Naive thymus-derived CD4-positive, alpha-beta T cell (primary cell): Measurements from ENCODE around the gene MRTFA. TPM values are rescaled to one million over a fixed set of nuclear protein-coding genes. Genes with fewer than 3 reads are reported as not detected.

Experiments used
- ATAC-seq: fragments of 150-1000 bp; cut with Tn5 transposase; 2 replicates; pipeline ENCODE4 v1.10.0; 2021; ENCODE audit warnings: mild to moderate bottlenecking, moderate library complexity
- CTCF ChIA-PET: fragments of 350-600 bp; sonication (Branson Sonifier 250); formaldehyde crosslinking; loops from one replicate; lab custom pipeline; 2021; ENCODE audit warnings: antibody characterized with exemption; lab: Charles Lee
- POLR2A ChIA-PET: fragments of 350-600 bp; sonication (Branson Sonifier 250); formaldehyde crosslinking; loops from one replicate; lab custom pipeline; 2021; ENCODE audit warnings: antibody characterized with exemption, inconsistent platforms; lab: Charles Lee
- DNase-seq, 9 donors: peaks; one replicate each; pipeline versions ENCODE4 v3.0.0 to v3.0.0-alpha.2; 2020 to 2022; ENCODE audit warnings: mixed read lengths in 1 of 9
- H3K27ac ChIP-seq: one replicate; pipeline ENCODE4 v1.7.0; 2013; ENCODE audit warnings: mild to moderate bottlenecking, low read depth, low read length, moderate library complexity
- H3K27me3 ChIP-seq, 2 donors: one replicate each; pipeline ENCODE4 v1.7.0; 2013; ENCODE audit warnings: low read length in 2 of 2, mild to moderate bottlenecking in 2 of 2, moderate library complexity in 2 of 2; ENCODE audit not compliant: control insufficient read depth in 2 of 2, insufficient read depth in 2 of 2
- H3K36me3 ChIP-seq, 3 experiments: 1 replicate in 2 of 3; 2 replicates in 1 of 3; pipeline ENCODE4 v1.7.0; 2013; ENCODE audit warnings: low read length in 3 of 3, mild to moderate bottlenecking in 3 of 3, moderate library complexity in 1 of 3; ENCODE audit not compliant: insufficient read depth in 3 of 3, control insufficient read depth in 2 of 3
- H3K4me1 ChIP-seq, 2 donors: one replicate each; pipeline ENCODE4 v1.7.0; 2013; ENCODE audit warnings: low read length in 2 of 2, mild to moderate bottlenecking in 2 of 2, moderate library complexity in 1 of 2; ENCODE audit not compliant: control insufficient read depth in 2 of 2, insufficient read depth in 2 of 2
- H3K4me3 ChIP-seq: 2 replicates; pipeline ENCODE4 v1.7.0; 2013; ENCODE audit warnings: mild to moderate bottlenecking, low read length
- H3K9me3 ChIP-seq, 3 experiments: 1 replicate in 2 of 3; 2 replicates in 1 of 3; pipeline ENCODE4 v1.7.0; 2013; ENCODE audit warnings: low read length in 3 of 3; ENCODE audit not compliant: control insufficient read depth in 2 of 3
- H3K27ac Mint-ChIP-seq, 9 donors: one replicate each; pipeline ENCODE4 v1.8.0; 2020 to 2022; ENCODE audit warnings: mixed read lengths in 9 of 9, mild to moderate bottlenecking in 8 of 9, moderate library complexity in 5 of 9, inconsistent platforms in 2 of 9
- H3K27me3 Mint-ChIP-seq, 5 donors: one replicate each; pipeline ENCODE4 v1.8.0; 2021 to 2022; ENCODE audit warnings: mixed read lengths in 5 of 5, mild to moderate bottlenecking in 1 of 5
- H3K36me3 Mint-ChIP-seq, 5 donors: one replicate each; pipeline ENCODE4 v1.8.0; 2020 to 2022; ENCODE audit warnings: mixed read lengths in 5 of 5, mild to moderate bottlenecking in 3 of 5, inconsistent platforms in 1 of 5
- H3K4me1 Mint-ChIP-seq, 7 donors: one replicate each; pipeline ENCODE4 v1.8.0; 2020 to 2022; ENCODE audit warnings: mixed read lengths in 7 of 7, mild to moderate bottlenecking in 3 of 7, inconsistent platforms in 1 of 7
- H3K4me3 Mint-ChIP-seq, 10 donors: one replicate each; pipeline ENCODE4 v1.8.0; 2020 to 2022; ENCODE audit warnings: mild to moderate bottlenecking in 10 of 10, mixed read lengths in 10 of 10, moderate library complexity in 6 of 10, inconsistent platforms in 2 of 10
- H3K9me3 Mint-ChIP-seq, 11 donors: one replicate each; pipeline ENCODE4 v1.8.0; 2020 to 2022; ENCODE audit warnings: mixed read lengths in 11 of 11, mild to moderate bottlenecking in 4 of 11, inconsistent platforms in 1 of 11, moderate library complexity in 1 of 11
- intact Hi-C, 2 donors: fragments of 100-400 bp; cut with micrococcal nuclease; formaldehyde crosslinking; loops; one replicate each; pipeline ENCODE4 v1.15.1; 2023
- polyA plus RNA-seq, 2 donors: library from polyadenylated mRNA; unstranded; fragments of 300-500 nt; fragmentation: Illumina TruSeq; gene quantifications; one replicate each; pipeline ENCODE4 v1.2.3, GENCODE V29; 2021
- total RNA-seq, 6 experiments: library from RNA in 5 of 6; stranded (reverse) in 5 of 6; gene quantifications; 1 replicate in 5 of 6; 2 replicates in 1 of 6; pipeline ENCODE4 v1.2.3 and lab custom pipeline; 2021 to 2026

The MRTFA gene
- total and polyA plus RNA-seq, 7 experiments from 2014 or later: 17.6 to 114 (median 81.5) TPM

DNA sequence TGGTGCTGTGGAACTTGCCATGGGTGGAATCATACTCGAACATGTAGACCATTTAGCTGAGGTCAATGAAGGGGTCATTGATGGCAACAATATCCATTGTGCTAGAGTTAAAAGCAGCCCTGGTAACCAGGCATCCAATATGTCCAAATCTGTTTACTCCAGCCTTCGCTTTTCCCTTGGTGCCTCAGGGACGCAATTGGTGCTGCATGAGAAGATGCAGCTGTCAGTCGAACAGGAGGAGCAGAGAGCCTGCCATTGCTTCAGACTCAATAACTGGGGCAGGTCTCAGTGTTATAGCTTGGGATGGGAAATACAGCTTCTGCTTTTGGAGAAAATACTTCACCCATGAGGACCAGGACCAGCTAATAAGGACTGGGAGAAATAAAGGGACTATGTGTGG is 37.8 kb upstream of the MRTFA start:
- Mint-ChIP-seq H3K4me1 (peaks cover 0 to 12% (median 0%) of the 10 kb centered on the region in 7 donors), H3K27ac (no peak overlapping the region), H3K4me3 (no peak overlapping the region), H3K27me3 (peaks cover 0 to 5% (median 3%) of the 10 kb centered on the region in 5 donors), H3K9me3 (peaks cover 0 to 2% (median 0%) of the 10 kb centered on the region in 11 donors), H3K36me3 (peaks cover 0 to 3% (median 0%) of the 10 kb centered on the region in 5 donors)
- intact Hi-C loops: no loop called here
- ChIA-PET CTCF (interaction anchor here (0.6 to 1.2 kb wide), 3 partner anchors 9 to 150 kb away, joined by 3 to 5 read pairs (median 3); no protein-coding TSS in a partner anchor), POLR2A (no interaction called here)
- Histone ChIP-seq H3K27me3 (no peaks in the 10 kb centered on the region), H3K9me3 (no peaks in the 10 kb centered on the region), H3K27ac (no peak overlapping the region), H3K4me1 (no peaks in the 10 kb centered on the region), H3K4me3 (no peak overlapping the region), H3K36me3 (no peaks in the 10 kb centered on the region)
- DNase-seq: no peak
- ATAC-seq: no peak

DNA sequence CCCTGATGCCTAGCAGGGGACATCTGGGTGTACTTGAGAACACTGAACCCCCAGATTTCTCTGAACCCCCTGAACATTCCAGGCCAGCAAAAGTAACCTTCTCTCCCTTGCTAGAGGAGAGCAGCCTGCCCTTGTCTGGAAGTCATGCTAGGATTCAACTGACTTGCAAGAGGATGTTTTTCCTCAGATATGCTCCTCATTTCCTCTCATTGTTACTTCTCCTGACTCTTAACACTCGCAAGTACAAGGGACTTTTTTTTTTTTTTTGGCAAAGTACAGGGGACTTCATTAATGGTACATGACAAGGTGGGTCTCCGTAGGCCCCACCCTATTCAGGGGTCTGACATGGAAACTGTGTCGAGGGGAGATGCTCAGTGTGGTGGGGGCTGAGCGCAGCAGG is 36.5 kb upstream of the MRTFA start:
- no peak overlapping the region for H3K27ac ChIP-seq
- Mint-ChIP-seq H3K4me1 (peaks cover 4 to 20% (median 6%) of the 10 kb centered on the region in 7 donors), H3K27me3 (no peaks in the 10 kb centered on the region), H3K4me3 (no peak overlapping the region), H3K27ac (no peak overlapping the region), H3K36me3 (peaks cover 0 to 7% (median 0%) of the 10 kb centered on the region in 5 donors), H3K9me3 (peaks cover 0 to 3% (median 0%) of the 10 kb centered on the region in 11 donors)
- no peak overlapping the region for H3K4me3 ChIP-seq
- ATAC-seq: no peak
- intact Hi-C loops: no loop called here
- ChIA-PET POLR2A (no interaction called here), CTCF (interaction anchor here (0.9 kb wide), 1 partner anchor 10 kb away, joined by 5 read pairs; no protein-coding TSS in a partner anchor)
- no peaks in the 10 kb centered on the region for H3K4me1 ChIP-seq
- no peaks in the 10 kb centered on the region for H3K9me3 ChIP-seq
- no peak for DNase-seq
- H3K27me3 ChIP-seq: no peaks in the 10 kb centered on the region
- no peaks in the 10 kb centered on the region for H3K36me3 ChIP-seq

DNA sequence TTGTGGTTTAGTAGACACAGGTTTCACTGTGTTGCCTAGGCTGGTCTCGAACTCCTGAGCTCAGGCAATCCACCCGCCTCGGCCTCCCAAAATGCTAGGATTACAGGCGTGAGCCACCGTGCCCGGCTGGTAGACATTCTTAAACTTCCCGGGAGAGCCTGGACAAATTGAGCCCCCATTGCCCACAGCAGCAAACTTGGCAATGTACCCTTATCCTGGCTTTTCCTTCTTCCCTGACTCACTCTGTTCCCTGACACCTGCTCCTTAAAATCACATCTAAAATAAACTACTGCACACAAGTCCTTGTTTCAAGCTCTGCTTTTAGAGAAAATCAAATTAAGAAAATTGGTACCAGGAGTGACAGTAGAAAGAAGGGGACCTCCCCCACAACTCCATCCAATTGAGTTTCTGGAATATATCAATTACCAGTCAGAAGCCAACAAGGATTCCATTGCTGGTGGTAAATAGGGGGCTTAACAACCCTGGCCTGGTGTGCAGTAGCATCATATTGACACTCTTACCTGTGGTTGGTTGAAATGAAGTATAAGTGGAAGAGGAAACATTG is 35.4 kb upstream of the MRTFA start:
- no peak for ATAC-seq
- no peaks in the 10 kb centered on the region for H3K27me3 ChIP-seq
- Mint-ChIP-seq H3K4me3 (no peak overlapping the region), H3K27ac (no peak overlapping the region), H3K9me3 (peaks cover 0 to 3% (median 0%) of the 10 kb centered on the region in 11 donors), H3K27me3 (no peaks in the 10 kb centered on the region), H3K36me3 (peaks cover 0 to 9% (median 0%) of the 10 kb centered on the region in 5 donors), H3K4me1 (peaks cover 4 to 23% (median 6%) of the 10 kb centered on the region in 7 donors)
- ChIA-PET POLR2A (interaction anchor here (0.6 kb wide), 1 partner anchor 54 kb away, joined by 3 read pairs; no protein-coding TSS in a partner anchor), CTCF (no interaction called here)
- DNase-seq: no peak
- H3K9me3 ChIP-seq: no peaks in the 10 kb centered on the region
- H3K4me3 ChIP-seq: no peak overlapping the region
- intact Hi-C loops: no loop called here
- no peak overlapping the region for H3K27ac ChIP-seq
- no peaks in the 10 kb centered on the region for H3K4me1 ChIP-seq
- no peaks in the 10 kb centered on the region for H3K36me3 ChIP-seq

DNA sequence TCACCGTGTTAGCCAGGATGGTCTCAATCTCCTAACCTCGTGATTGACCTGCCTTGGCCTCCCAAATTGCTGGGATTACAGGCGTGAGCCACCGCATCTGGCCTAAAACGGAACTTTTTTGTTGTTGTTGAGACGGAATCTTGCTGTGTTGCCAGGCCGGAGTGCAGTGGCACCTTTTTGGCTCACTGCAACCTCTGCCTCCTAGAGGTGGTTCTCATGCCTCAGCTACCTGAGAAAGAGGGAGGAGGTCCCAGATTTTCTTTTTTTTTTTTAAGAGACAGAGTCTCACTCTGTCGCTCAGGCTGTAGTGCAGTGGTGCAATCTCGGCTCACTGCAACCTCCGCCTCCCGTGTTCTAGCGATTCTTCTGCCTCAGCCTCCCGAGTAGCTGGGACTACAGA is 34.9 kb upstream of the MRTFA start:
- intact Hi-C loops: no loop called here
- H3K4me1 Mint-ChIP-seq: peaks cover 4 to 23% (median 6%) of the 10 kb centered on the region in 7 donors
- no peaks in the 10 kb centered on the region for H3K27me3 Mint-ChIP-seq
- H3K4me3 ChIP-seq: no peak overlapping the region
- H3K9me3 Mint-ChIP-seq: peaks cover 0 to 3% (median 0%) of the 10 kb centered on the region in 11 donors
- no peaks in the 10 kb centered on the region for H3K4me1 ChIP-seq
- no peak overlapping the region for H3K27ac ChIP-seq
- H3K27me3 ChIP-seq: no peaks in the 10 kb centered on the region
- H3K9me3 ChIP-seq: no peaks in the 10 kb centered on the region
- ATAC-seq (no peak), DNase-seq (no peak)
- H3K4me3 Mint-ChIP-seq: no peak overlapping the region
- H3K36me3 ChIP-seq: no peaks in the 10 kb centered on the region
- ChIA-PET POLR2A (no interaction called here), CTCF (interaction anchor here (0.7 kb wide), 1 partner anchor 219 kb away, joined by 3 read pairs; no protein-coding TSS in a partner anchor)
- no peak overlapping the region for H3K27ac Mint-ChIP-seq
- peaks cover 0 to 9% (median 0%) of the 10 kb centered on the region in 5 donors for H3K36me3 Mint-ChIP-seq

DNA sequence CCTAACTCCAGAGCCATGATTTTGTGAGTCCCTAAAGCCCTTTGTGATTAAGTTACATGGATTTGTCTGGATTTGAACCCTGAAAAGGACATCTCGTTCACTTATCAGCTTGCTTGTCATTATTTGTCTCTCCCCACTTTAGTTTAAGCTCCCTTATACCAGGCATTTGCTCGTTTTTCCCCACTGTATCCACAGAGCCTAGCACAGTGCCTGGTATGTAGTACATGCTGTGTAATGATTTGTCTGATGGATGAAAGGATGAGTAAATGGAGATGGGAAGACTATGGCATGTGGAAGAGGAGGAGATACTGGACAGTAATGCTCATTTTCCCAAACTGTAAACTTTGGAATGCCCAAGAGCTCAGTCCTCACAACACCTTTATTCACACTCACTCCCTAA is 33.5 kb upstream of the MRTFA start:
- H3K4me1 ChIP-seq: no peaks in the 10 kb centered on the region
- H3K27me3 Mint-ChIP-seq: no peaks in the 10 kb centered on the region
- H3K27ac Mint-ChIP-seq: peak overlapping the region in 4 of 9 donors; percentile 9 to 85 (median 32)
- H3K4me1 Mint-ChIP-seq: peaks cover 5 to 23% (median 6%) of the 10 kb centered on the region in 7 donors
- ChIA-PET CTCF (interaction anchor here (1.0 to 1.3 kb wide), 2 partner anchors 13 to 90 kb away, joined by 3 to 7 read pairs; no protein-coding TSS in a partner anchor), POLR2A (no interaction called here)
- H3K27me3 ChIP-seq: no peaks in the 10 kb centered on the region
- no peak overlapping the region for H3K4me3 Mint-ChIP-seq
- peaks cover 0 to 3% (median 0%) of the 10 kb centered on the region in 11 donors for H3K9me3 Mint-ChIP-seq
- H3K36me3 Mint-ChIP-seq: peaks cover 0 to 9% (median 0%) of the 10 kb centered on the region in 5 donors
- H3K9me3 ChIP-seq: no peaks in the 10 kb centered on the region
- no peak for DNase-seq
- no peak overlapping the region for H3K4me3 ChIP-seq
- H3K36me3 ChIP-seq: no peaks in the 10 kb centered on the region
- no peak for ATAC-seq
- no peak overlapping the region for H3K27ac ChIP-seq
- intact Hi-C loops: no loop called here

DNA sequence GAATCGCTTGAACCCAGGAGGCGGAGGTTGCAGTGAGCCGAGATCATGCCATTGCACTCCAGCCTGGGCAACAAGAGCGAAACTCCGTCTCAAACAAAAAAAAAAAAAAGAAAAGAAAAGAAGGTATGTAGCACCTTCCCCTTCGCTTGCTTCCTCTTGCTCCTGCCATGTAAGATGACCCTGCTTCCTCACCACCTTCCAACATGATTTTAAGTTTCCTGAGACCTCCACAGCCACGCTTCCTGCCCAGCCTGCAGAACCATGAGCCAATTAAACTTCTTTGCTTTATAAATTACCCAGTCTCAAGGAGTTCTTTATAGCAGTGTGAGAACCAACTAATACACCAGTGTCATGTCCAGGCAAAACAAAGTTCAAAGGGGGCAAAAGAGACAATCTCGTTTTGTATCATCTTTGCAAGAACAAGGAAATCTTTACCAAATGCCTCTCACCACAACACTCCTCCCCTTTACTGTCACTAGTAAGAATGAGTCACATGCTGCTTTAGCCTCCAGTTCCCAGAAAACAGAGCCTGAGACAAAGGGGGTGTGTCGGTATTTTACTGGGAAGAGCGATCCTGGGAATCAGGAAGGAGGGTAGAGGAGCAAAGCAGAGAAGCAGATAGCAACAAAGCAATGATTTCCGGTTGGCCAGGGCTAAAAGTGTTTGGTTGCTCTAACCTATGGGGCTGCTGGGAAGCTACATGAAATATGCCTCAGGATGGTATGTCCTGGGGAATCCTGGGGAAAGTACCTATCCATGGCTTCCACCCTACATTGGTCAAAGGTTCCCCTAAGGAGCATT is 32.3 kb upstream of the MRTFA start:
- ChIA-PET CTCF (interaction anchor here (0.7 to 1.3 kb wide), 2 partner anchors 14 to 592 kb away, joined by 3 to 7 read pairs; no protein-coding TSS in a partner anchor), POLR2A (interaction anchor here (0.8 kb wide), 1 partner anchor 228 kb away, joined by 3 read pairs; no protein-coding TSS in a partner anchor)
- intact Hi-C loops: no loop called here
- peaks cover 5 to 23% (median 6%) of the 10 kb centered on the region in 7 donors for H3K4me1 Mint-ChIP-seq
- peaks cover 0 to 3% (median 0%) of the 10 kb centered on the region in 11 donors for H3K9me3 Mint-ChIP-seq
- H3K9me3 ChIP-seq: no peaks in the 10 kb centered on the region
- no peaks in the 10 kb centered on the region for H3K36me3 ChIP-seq
- no peak overlapping the region for H3K4me3 ChIP-seq
- no peaks in the 10 kb centered on the region for H3K27me3 Mint-ChIP-seq
- peak overlapping the region in 4 of 9 donors; percentile 9 to 85 (median 42) for H3K27ac Mint-ChIP-seq
- no peaks in the 10 kb centered on the region for H3K4me1 ChIP-seq
- no peaks in the 10 kb centered on the region for H3K27me3 ChIP-seq
- DNase-seq (no peak), ATAC-seq (no peak)
- no peak overlapping the region for H3K27ac ChIP-seq
- H3K36me3 Mint-ChIP-seq: peaks cover 0 to 9% (median 0%) of the 10 kb centered on the region in 5 donors
- peak overlapping the region in 1 of 10 donors; percentile 62 for H3K4me3 Mint-ChIP-seq
